Right atrium auricular region (tissue), 2 donors: ENCODE measurements around the gene TUG1. TPM values are rescaled to one million over a fixed set of nuclear protein-coding genes. Genes with fewer than 3 reads are reported as not detected.

Experiments used
- DNase-seq: peaks from one replicate; pipeline ENCODE4 v3.0.0-alpha.2; 2019; ENCODE audit warnings: low spot score
- H3K27ac ChIP-seq, 2 donors: fragments of 200-600 bp; sonication (generic); 1 replicate in 1 of 2; 2 replicates in 1 of 2; pipeline ENCODE4 v1.5.1; 2016 to 2019
- H3K27me3 ChIP-seq, 2 donors: fragments of 200-600 bp; sonication (generic); one replicate each; pipeline versions ENCODE4 v1.5.1 to v1.6.0; 2017 to 2019
- H3K36me3 ChIP-seq: fragments of 200-600 bp; sonication (generic); one replicate; pipeline ENCODE4 v1.5.1; 2016
- H3K4me1 ChIP-seq, 2 donors: fragments of 200-600 bp; sonication (generic); one replicate each; pipeline versions ENCODE4 v1.5.1 to v1.6.0; 2017 to 2019
- H3K4me3 ChIP-seq, 2 donors: fragments of 200-600 bp; sonication (generic); 1 replicate in 1 of 2; 2 replicates in 1 of 2; pipeline ENCODE4 v1.5.1; 2017 to 2019; ENCODE audit warnings: mild to moderate bottlenecking in 1 of 2, moderate library complexity in 1 of 2
- H3K9me3 ChIP-seq, 2 donors: fragments of 200-600 bp; sonication (generic); one replicate each; pipeline ENCODE4 v1.5.1; 2019
- CTCF ChIP-seq, 2 donors: fragments of 200-600 bp; sonication (generic); IDR thresholded peaks; one replicate each; pipeline ENCODE4 v1.5.1; 2019; ENCODE audit warnings: antibody characterized with exemption in 2 of 2
- total RNA-seq, 2 donors: library from RNA; depleted of rRNA; stranded (reverse); fragments of >200 nt; gene quantifications; one replicate each; pipeline ENCODE4 v1.1.0, GENCODE V29; 2016

TUG1 gene
- total RNA-seq, 2 donors from 2014 or later: 37.2 to 39.1 TPM

GRCh38 chr22:30979932-30980331 lies 10.9 kb downstream of the TUG1 start:
- H3K4me3 ChIP-seq: no peak overlapping the region
- H3K9me3 ChIP-seq: peaks cover 0 to 44% of the 10 kb centered on the region in 2 donors
- H3K27me3 ChIP-seq: no peaks in the 10 kb centered on the region
- no peak for TF ChIP-seq CTCF (IDR thresholded peaks at IDR 0.05)
- no peak for DNase-seq
- H3K36me3 ChIP-seq: peaks cover 7% of the 10 kb centered on the region
- no peaks in the 10 kb centered on the region for H3K4me1 ChIP-seq
- no peak overlapping the region for H3K27ac ChIP-seq

- Histone ChIP-seq H3K4me3 (no peak overlapping the region), H3K27me3 (no peaks in the 10 kb centered on the region), H3K36me3 (no peaks in the 10 kb centered on the region), H3K9me3 (peaks cover 0 to 25% of the 10 kb centered on the region in 2 donors), H3K27ac (no peak overlapping the region), H3K4me1 (no peaks in the 10 kb centered on the region)
- DNase-seq: no peak
- no peak for TF ChIP-seq CTCF (IDR thresholded peaks at IDR 0.05)
These were observed 13.4 kb downstream of the TUG1 start for GRCh38 chr22:30982512-30982911.

GRCh38 chr22:30984317-30984716 lies 15.3 kb downstream of the TUG1 start:
- H3K9me3 ChIP-seq: peaks cover 0 to 11% of the 10 kb centered on the region in 2 donors
- no peak overlapping the region for H3K27ac ChIP-seq
- DNase-seq: no peak
- no peaks in the 10 kb centered on the region for H3K4me1 ChIP-seq
- no peaks in the 10 kb centered on the region for H3K36me3 ChIP-seq
- H3K4me3 ChIP-seq: no peak overlapping the region
- TF ChIP-seq CTCF (IDR thresholded peaks at IDR 0.05): no peak
- no peaks in the 10 kb centered on the region for H3K27me3 ChIP-seq

- Histone ChIP-seq H3K27ac (no peak overlapping the region), H3K4me1 (no peaks in the 10 kb centered on the region), H3K9me3 (peaks cover 0 to 1% of the 10 kb centered on the region in 2 donors), H3K27me3 (no peaks in the 10 kb centered on the region), H3K4me3 (no peak overlapping the region), H3K36me3 (no peaks in the 10 kb centered on the region)
- TF ChIP-seq CTCF (IDR thresholded peaks at IDR 0.05): no peak
- no peak for DNase-seq
These were observed 16.6 kb downstream of the TUG1 start for GRCh38 chr22:30985561-30986208.

- no peak for TF ChIP-seq CTCF (IDR thresholded peaks at IDR 0.05)
- H3K9me3 ChIP-seq: no peaks in the 10 kb centered on the region
- no peaks in the 10 kb centered on the region for H3K36me3 ChIP-seq
- H3K27ac ChIP-seq: no peak overlapping the region
- H3K4me3 ChIP-seq: no peak overlapping the region
- no peaks in the 10 kb centered on the region for H3K4me1 ChIP-seq
- no peak for DNase-seq
- no peaks in the 10 kb centered on the region for H3K27me3 ChIP-seq
These were observed 20.4 kb downstream of the TUG1 start for GRCh38 chr22:30989474-30989873.

GRCh38 chr22:30990690-30991089 lies 21.6 kb downstream of the TUG1 start:
- Histone ChIP-seq H3K4me1 (no peaks in the 10 kb centered on the region), H3K9me3 (no peaks in the 10 kb centered on the region), H3K4me3 (no peak overlapping the region), H3K27me3 (no peaks in the 10 kb centered on the region), H3K36me3 (no peaks in the 10 kb centered on the region), H3K27ac (no peak overlapping the region)
- TF ChIP-seq CTCF (IDR thresholded peaks at IDR 0.05): no peak
- no peak for DNase-seq
